Choroid plexus epithelial cell (primary cell): Measurements from ENCODE around the gene TNRC6C.

Source experiments
- DNase-seq: peaks from one replicate; pipeline ENCODE4 v3.0.0-alpha.2; 2010; ENCODE audit warnings: low read depth
- H3K4me3 ChIP-seq: 2 replicates; pipeline ENCODE4 v1.5.1; 2011; ENCODE audit warnings: low read depth, mild to moderate bottlenecking, control low read depth, low read length, moderate library complexity
- TF ChIP-seq, protein P1 (sequence below): conservative IDR thresholded peaks from 2 replicates; pipeline ENCODE4 v1.5.1; 2011; ENCODE audit warnings: low read depth, mild to moderate bottlenecking, control low read depth, inconsistent platforms, low read length, moderate library complexity

Gene TNRC6C

DNA sequence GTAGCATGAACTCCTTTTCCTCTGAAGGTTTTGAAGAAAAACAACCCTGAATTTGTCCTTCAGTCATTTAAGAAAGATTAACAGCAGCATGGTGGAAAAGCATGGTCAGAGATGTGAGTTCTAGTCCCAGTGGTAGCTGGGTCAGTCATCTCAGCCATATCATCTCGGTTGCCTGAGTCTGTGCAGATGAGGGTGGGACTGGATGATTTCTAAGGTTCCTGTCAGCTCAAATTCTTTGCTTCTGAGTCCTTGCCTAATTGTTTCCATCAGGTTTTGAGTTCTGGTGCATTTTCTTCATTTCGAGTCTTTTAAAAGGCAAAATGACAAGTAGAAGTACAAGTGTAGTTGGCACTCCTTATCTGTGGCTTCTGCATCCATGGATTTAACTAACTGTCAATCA is 63.9 kb downstream of the TNRC6C start:
- TF ChIP-seq, protein P1, sequence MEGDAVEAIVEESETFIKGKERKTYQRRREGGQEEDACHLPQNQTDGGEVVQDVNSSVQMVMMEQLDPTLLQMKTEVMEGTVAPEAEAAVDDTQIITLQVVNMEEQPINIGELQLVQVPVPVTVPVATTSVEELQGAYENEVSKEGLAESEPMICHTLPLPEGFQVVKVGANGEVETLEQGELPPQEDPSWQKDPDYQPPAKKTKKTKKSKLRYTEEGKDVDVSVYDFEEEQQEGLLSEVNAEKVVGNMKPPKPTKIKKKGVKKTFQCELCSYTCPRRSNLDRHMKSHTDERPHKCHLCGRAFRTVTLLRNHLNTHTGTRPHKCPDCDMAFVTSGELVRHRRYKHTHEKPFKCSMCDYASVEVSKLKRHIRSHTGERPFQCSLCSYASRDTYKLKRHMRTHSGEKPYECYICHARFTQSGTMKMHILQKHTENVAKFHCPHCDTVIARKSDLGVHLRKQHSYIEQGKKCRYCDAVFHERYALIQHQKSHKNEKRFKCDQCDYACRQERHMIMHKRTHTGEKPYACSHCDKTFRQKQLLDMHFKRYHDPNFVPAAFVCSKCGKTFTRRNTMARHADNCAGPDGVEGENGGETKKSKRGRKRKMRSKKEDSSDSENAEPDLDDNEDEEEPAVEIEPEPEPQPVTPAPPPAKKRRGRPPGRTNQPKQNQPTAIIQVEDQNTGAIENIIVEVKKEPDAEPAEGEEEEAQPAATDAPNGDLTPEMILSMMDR: no peak
- no peak for DNase-seq
- no peak overlapping the region for H3K4me3 ChIP-seq

DNA sequence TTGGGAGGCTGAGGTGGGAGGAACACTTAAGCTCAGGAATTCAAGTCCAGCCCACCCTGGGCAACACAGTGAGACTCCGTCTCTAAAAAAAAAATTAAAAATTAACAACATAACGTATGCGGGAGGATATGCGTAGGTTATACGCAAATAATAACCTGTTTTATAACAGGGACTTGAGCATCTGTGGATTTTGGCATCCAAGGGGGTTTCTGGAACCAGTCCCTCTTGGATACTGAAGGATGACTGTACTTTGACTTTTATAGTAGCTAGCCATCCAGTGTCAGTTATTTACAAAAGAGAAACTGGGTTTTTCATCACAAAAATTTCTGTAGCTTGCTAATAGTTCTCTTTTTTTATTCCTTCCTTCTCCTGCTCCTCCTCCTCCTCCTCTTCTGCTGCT is 64.5 kb downstream of the TNRC6C start:
- no peak for DNase-seq
- TF ChIP-seq, protein P1: no peak
- no peak overlapping the region for H3K4me3 ChIP-seq

DNA sequence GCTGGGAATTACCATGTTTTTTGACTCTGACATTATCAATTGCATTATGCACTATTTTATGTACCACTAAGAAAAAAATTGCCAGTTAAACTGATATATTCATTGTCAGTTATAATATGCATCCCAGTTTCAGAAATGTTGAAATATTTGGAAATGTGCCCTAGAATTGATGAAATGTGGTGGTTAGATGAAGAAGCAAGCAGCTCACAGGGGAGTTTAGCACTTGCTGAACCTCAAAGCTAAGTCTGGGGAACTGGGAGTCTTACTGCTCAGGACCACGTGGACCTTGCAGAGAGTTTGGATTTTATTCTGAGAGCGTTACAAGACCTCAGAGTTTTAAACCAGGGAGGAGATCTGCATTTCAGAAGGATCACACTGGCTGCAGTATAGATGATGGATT is 67.9 kb downstream of the TNRC6C start:
- TF ChIP-seq, protein P1: no peak
- DNase-seq: peak; percentile 28
- no peak overlapping the region for H3K4me3 ChIP-seq

DNA sequence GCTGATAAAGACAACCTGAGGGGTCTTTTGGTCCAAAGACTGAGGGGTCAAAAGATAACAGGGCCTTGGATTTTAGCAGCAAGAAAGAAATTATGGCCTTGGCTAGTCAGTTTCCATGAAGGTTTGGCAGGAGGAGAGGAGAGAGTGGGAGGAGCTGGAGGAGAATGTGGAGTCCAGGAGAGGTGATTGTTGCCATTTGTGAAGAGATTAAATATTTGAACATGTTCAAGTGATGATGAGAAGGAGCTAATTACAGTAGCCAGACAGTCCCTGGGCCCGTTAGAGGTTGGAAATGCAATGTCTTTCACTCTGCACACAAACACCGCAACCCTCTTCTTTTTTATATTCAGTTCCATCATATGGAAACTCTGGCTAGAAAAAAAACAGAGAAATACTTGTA is 68.6 kb downstream of the TNRC6C start:
- TF ChIP-seq, protein P1: no peak
- no peak overlapping the region for H3K4me3 ChIP-seq
- DNase-seq: no peak

DNA sequence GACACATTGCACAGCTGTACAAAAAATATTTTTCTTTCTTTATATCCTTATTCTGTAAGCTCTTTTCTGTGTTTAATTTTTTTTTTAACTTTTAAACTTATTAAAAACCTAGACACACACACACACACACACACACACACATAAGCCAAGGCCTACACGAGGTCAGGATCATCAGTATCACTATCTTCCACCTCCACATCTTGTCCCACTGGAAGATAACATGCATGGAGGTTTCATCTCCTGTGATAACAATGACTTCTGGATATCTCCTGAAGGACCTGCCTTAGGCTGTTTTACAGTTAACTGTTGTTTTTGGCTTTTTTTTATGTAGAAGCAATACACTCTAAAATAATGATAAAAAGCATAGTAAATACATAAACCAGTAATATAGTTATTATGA is 71.2 kb downstream of the TNRC6C start:
- no peak for DNase-seq
- TF ChIP-seq, protein P1: no peak
- H3K4me3 ChIP-seq: no peak overlapping the region

DNA sequence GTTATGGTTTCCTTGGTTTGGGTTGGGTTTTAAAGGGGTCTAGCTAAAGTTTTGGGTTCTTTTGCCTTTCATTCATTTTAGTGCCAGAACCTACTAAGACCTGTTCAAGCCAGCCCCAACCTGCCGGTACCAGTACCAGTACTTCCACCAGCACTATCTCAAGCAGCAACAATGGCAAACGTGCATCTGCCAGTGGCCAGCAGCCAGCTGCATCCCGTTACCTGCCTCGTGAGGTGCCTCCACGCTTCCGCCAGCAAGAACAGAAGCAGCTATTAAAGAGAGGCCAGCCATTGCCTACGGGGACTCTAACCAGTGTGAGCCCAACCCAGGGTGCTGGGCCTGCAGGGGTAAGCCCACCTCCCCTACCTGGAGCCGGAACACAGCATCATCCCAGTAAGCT is 72.9 kb downstream of the TNRC6C start:
- DNase-seq: no peak
- TF ChIP-seq, protein P1: no peak
- no peak overlapping the region for H3K4me3 ChIP-seq

DNA sequence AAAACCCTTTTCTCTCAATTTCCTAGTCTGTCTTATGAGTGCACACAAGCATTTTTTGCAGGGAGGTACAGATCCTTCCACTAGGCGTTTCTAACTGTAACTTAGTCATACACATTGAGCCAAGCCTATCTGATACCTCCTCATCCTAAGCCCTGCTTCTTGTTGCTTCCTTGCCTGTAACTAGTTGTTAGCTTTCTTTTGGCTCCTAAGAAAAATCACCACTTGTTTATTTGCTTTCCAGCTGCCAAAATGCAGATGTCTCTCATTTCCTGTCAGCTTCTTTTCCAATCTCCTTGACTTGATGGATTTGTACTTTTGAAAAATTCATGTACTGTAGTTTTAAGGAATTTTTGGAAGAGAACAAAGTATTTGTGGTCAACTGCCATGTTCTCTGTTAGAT is 73.7 kb downstream of the TNRC6C start:
- TF ChIP-seq, protein P1: no peak
- DNase-seq: peak; percentile 58
- no peak overlapping the region for H3K4me3 ChIP-seq
